HG02678 (cell line): ENCODE data around the gene BUB1B.
A peak's percentile ranks its signal among the peaks of the same experiment; 100 is the strongest.
"Not testable (repeated sequence)": the region's sequence is repeated elsewhere in the genome, so short reads cannot be mapped to it uniquely, and the experiment has no call there.

Source experiments
- ATAC-seq: cut with Tn5 transposase; IDR thresholded peaks from one replicate; pipeline ENCODE4 v1.9.1; 2021; ENCODE audit warnings: mild to moderate bottlenecking, moderate library complexity; ENCODE audit not compliant: unreplicated experiment

BUB1B gene

GRCh38 chr15:40160689-40161688 lies at the start of gene BUB1B:
BUB1B (plus strand) TSS chr15:40161069; CDS start chr15:40161221, 152 bp downstream.
- ATAC-seq = peak; percentile 89

GRCh38 chr15:40111888-40112287 lies 49.0 kb upstream of the BUB1B start:
- no peak for ATAC-seq

- ATAC-seq = no peak
Measured at GRCh38 chr15:40112789-40113188, 48.1 kb upstream of the BUB1B start.

DNA sequence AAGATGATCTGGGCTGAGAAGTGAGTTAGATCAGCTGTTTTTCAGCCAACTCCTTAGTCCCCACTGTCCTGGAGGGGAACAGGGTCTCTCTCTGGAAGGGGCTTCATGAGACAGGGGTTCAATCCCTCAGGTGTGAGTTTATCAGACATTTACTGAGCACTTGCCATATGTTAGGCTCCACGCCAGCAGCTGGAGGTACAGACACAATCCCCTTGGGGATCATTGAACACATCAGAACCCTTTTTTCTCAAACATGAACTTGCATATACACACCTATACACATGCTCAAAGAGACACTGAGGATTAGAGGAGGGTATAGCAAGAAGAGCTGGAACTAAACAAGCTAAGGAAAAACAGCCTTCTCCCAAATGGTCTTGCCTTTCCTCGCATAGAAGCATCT lies 46.7 kb upstream of the BUB1B start:
- no peak for ATAC-seq

DNA sequence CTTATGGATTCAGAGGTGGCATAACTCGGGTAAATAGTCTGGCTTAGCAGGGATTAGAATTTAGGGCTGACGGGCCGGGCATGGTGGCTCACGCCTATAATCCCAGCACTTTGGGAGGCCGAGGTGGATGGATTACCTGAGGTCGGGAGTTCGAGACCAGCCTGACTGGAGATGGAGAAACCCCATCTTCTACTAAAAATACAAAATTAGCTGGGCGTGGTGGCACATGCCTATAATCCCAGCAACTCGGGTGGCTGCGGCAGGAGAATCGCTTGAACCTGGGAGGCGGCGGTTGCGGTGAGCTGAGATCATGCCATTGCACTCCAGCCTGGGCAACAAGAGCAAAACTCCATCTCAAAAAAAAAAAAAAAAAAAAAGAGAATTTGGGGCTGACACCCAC lies 45.8 kb upstream of the BUB1B start:
- ATAC-seq = not testable (repeated sequence)

- ATAC-seq = peak; percentile 93
Measured at GRCh38 chr15:40115670-40116093, 45.2 kb upstream of the BUB1B start.

DNA sequence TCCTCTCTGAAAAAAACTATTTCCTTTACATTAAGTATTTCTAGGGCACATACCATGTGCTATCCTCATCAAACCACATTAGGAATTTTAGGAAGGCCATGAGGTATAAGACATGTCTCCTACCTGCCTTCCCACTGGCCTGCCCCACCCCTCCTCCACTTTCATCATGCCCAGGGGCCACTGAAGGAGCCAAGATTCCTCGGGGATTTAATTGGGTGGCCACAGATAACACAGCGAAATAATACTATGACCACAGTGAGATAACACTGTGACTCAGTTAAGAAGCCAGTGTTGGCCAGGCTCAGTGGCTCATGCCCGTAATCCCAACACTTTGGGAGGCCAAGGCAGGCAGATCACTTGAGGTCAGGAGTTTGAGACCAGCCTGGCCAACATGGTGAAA lies 42.4 kb upstream of the BUB1B start:
- no peak for ATAC-seq

GRCh38 chr15:40121911-40122638 lies 38.8 kb upstream of the BUB1B start:
- no peak for ATAC-seq

DNA sequence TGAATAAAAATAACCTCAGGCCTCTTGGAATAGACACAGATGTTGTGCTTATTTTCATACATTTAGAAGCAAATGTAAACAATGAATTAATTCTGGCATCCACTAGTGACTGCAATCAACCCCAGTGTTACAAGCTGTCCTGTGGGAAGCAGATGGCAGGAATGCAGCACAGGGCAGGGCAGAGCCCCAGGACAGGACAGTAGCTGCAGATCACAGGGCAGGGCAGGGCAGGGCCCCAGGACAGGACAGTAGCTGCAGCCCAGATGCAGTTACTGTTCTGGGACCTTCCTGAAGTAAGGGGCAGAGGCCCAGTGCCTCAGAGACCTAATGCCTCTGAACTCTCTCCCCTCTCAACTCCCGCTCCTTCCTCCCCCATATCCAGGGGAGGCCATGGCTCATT lies 37.9 kb upstream of the BUB1B start:
- not testable (repeated sequence) for ATAC-seq

GRCh38 chr15:40123863-40124262 lies 37.0 kb upstream of the BUB1B start:
- not testable (repeated sequence) for ATAC-seq

DNA sequence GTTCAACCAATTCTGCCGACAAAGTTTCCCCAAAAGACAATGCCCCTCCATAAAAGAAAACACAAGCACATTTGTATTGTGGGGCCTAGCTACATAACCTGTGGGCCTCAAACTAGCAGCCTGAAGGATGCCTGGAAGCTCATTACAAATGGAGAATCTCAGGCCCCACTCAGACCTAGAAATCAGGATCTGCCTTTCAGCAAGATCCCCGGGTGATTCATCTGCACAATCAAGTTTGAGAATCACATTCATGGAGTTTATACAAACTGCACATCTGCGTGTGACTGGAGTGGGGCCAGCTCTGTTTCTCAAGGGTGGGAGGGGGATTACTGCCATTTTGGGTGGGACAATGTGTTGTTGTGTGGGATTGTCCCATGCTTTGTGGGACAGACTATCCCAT lies 36.5 kb upstream of the BUB1B start:
- ATAC-seq = not testable (repeated sequence)

- not testable (repeated sequence) for ATAC-seq
Measured at GRCh38 chr15:40124807-40125285, 36.0 kb upstream of the BUB1B start.

GRCh38 chr15:40125950-40126349 lies 34.9 kb upstream of the BUB1B start:
- no peak for ATAC-seq

GRCh38 chr15:40128766-40129660 lies 31.9 kb upstream of the BUB1B start:
- no peak for ATAC-seq

DNA sequence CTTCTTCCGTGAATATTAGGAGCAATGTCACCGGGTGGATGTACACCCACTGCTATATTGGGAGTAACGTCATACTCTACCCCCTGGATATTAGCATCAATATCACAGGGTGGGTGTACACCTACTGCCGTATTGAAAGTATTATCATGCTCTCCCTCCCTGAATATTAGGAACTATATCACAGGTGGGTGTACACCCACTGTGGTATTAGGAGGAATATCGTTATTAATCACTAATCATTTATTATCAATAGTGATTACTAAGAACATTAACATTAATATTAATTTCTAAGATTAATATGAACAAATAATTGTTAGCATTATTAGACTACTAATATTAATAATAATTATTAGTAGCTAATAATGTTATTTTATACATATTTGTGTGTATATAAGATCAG lies 30.8 kb upstream of the BUB1B start:
- ATAC-seq = no peak

- ATAC-seq = no peak
Measured at GRCh38 chr15:40130799-40131502, 29.9 kb upstream of the BUB1B start.

DNA sequence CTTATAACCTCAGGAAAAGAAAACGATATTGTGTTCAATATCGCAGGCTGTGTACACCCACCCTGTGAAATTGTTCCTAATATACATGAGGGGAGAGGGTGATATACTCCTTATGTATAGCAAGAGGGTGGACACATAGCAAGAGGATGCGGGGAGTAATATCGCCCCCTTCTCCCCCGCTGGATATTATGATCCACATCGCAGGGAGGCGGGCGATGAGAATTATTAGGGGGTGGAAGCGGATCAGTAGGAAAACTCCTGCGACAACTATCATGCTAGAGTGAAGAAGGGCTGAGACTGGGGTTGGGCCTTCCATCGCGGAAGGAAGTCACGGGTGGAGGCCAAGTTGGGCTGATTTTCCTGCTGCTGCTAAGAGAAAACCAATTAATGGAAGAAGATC lies 27.3 kb upstream of the BUB1B start:
- ATAC-seq = no peak

GRCh38 chr15:40134885-40135284 lies 26.0 kb upstream of the BUB1B start:
- ATAC-seq = no peak

- ATAC-seq = not testable (repeated sequence)
Measured at GRCh38 chr15:40135846-40136450, 24.9 kb upstream of the BUB1B start.
